Suppressor macrophage treated with lipopolysaccharide for 1 hour (primary cell): ENCODE data around the gene DLX4.
A peak's percentile ranks its signal among the peaks of the same experiment; 100 is the strongest.

Experiments
- DNase-seq, 3 donors: peaks; one replicate each; pipeline ENCODE4 v3.0.0-alpha.2; 2020 to 2022

Gene DLX4

DNA sequence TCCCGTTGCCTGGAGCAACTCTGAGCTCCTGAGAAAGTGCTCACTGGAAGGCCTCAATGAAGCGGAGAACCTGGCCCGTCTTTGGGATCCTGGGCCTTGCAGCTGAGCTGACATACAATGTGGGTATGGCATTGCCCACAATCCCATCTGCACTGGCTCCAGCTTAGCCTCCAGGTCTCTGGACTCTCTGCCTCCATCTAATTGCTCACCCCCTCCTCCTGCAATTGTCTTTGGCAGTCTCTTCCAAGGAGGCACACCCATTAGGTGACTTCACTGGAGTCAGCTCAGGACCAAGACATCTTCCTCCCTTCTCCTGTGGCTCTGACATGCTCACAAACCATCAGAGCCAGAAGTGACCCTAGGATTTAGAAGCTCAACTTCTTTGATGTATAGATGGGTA is 1.5 kb downstream of the DLX4 start:
- no peak for DNase-seq

DNA sequence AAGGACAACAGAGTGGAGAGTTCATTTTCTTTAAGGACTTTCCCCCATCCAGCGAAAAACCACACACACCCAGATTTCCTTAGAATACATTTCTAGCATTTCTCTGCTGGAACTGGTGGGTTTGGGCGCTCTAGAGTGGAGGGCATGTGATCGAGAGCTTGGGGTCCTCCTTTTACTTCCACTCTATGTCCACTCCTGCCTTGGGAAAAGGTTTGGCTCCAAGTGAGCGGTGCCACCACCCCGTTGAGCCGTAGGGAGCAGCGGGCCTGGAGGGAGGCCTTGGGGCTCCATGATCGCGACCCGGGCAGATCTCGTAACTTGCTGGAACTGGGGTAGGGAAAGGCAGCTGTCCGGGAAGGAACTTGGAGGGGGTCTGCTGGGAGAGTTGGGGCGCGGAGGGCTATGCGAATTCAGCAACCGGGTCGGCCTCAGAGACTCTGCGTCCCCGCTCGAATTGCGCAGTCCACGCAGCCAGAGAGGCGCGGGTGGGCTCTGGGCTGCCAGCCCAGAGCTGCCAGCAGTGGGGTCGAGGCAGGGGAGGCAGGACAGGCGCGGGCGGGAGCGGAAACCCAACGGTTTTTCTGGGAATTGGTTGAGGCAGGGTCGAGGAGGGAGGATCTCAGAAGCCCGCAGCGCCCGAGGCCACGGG is 2.3 kb downstream of the DLX4 start:
- DNase-seq: no peak

GRCh38 chr17:49971848-49972485 is 3.0 kb downstream of the DLX4 start:
- DNase-seq: peak; percentile 60 to 80 (median 63)

GRCh38 chr17:49972486-49973270 is 3.7 kb downstream of the DLX4 start:
- DNase-seq: no peak

GRCh38 chr17:49973271-49973615 is 4.3 kb downstream of the DLX4 start:
- no peak for DNase-seq

DNA sequence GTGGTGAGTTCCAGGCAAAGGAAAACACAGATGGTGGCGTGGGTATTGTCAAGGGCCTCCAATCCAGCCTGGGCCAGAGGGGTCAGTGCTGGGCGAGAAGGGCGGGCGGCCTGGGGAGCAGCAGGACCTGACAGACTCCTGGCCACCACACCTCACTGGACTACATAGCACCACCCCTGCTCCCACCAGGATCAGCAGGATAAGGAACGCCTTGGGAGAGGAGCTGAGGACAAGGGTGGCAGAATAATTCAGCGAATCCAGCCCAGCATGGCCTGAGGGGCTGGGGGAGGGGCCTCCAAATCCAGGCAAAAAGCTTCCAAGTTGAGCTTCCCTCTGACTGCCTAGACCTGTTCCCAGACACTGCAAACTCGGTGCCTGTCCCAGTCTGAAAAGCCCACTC is 6.5 kb downstream of the DLX4 start:
- no peak for DNase-seq

DNA sequence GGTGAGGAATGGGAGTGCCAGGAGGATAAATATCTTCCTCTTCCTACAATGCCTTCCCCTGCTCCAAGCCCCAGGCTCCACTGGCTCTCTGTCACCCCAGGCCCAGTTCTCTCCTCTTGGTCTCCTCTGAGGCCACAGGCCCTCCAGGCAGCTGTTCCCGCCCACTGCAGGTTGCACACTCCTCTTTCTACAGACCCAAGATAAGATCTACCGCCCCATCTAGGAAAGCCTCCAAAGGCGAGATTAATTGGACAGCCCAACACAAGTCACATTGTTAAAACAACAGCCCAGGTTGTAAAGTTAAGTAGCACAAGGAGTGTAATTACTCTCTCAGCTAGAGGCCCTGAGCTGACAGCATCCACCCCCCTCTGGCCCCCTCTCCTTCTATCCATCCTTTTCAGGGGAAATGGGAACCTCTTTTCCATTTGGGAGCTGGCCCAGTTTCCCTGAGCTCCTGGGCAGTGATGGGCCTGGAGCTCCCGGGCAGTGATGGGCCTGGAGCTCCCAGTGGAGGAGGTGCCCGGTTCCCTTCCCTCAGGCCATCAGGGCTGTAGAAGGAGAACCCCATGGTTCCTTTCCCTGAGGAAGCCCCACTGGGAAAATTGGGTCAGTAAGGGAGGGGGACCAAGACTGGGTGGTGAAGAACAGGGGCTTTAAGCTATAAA is 7.3 kb downstream of the DLX4 start:
- no peak for DNase-seq

DNA sequence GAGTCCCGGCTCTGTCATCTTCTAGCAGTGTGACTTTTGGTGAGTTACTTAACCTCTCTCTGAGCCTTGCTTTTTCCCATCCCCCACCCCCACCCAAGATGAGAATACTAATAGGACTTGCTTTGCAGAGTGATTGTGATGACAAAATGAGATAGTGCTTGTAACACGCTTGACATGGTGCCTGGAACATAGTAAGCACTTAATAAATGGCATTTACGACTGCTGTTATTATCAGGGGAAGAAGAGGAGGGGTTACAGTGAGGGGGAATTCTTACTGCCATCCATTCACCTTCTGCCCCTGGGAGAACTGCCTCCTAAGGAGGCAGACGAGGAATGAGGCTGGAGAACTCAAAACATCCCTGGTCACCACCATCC is 7.8 kb downstream of the DLX4 start:
- DNase-seq: no peak

- no peak for DNase-seq
These were observed 8.7 kb downstream of the DLX4 start for GRCh38 chr17:49977463-49978389.

- DNase-seq: peak; percentile 92 to 94 (median 93)
These were observed 9.5 kb downstream of the DLX4 start for GRCh38 chr17:49978501-49978900.

DNA sequence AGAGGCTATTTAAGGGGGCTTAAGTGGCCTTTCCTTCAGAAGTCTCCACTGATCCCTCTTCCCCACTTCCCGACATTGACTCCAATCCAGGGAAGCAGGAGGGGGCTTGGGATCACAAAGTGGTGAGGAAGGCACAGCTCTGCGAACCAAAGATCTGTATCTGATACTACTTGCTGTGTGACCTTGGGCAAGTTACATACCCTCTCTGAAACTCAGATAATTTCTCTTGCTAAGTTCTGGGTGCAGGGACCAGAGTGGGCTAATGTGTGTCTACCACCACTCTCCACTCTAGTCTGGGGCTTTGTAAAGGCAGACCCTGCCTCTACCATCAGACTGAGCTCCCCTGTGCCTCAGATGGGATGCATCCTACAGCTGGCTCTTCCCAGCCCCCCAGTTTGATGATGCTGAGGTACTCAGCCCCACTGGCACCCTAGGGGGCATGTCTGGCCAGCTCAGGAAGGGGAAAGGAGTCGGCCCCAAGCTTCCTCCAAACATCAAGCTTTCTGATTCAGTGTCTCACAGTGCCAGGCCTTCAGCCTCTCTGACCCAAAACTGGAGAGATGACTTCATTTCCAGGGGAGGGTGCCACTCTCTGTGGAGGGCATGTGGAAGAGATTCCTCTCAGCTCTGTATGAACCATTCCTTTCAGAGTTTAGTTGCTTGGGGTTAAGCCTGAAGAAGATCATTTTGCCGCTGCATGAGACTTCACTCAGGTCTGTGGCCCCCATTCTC is 10.9 kb downstream of the DLX4 start:
- DNase-seq: peak in 1 of 3 donors; percentile 41

- no peak for DNase-seq
These were observed 11.8 kb downstream of the DLX4 start for GRCh38 chr17:49980703-49981197.

GRCh38 chr17:49984283-49984682 is 15.3 kb downstream of the DLX4 start:
- no peak for DNase-seq

GRCh38 chr17:49984776-49985175 is 15.8 kb downstream of the DLX4 start:
- no peak for DNase-seq

DNA sequence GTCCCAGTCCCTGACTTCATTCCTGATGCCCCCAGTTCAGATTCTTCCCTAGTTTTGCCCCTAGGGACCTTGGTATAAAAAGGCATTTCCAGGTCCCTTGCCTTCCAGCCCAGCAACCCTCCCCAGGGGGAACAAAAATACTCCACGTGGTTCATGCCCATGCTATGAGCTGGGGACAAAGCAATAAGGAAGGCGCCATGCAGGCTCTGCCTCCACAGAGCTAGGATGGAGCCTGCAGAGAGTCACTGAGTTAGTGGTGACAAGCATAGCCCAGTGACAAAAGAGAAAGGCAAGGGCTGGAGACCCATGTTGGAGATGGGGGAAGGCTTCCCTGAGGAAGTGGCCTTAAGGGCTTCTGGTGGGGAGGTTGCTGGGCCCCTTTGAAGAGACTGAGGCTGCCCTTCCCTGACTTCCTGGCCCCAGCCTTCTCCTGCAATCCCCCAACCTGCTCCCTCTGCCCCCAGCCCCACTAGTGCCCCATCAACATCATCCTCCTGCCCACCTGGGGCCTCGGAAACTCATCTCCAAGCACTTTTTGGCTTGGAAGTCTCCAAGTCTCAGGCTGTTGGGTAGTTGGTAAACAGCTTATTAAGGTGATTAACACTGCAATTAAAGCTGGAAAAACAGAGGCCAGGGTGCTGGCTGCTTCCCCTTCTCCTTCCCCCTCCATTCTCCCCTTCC is 16.5 kb downstream of the DLX4 start:
- DNase-seq: no peak

GRCh38 chr17:49986396-49987289 is 17.7 kb downstream of the DLX4 start:
- DNase-seq: no peak

DNA sequence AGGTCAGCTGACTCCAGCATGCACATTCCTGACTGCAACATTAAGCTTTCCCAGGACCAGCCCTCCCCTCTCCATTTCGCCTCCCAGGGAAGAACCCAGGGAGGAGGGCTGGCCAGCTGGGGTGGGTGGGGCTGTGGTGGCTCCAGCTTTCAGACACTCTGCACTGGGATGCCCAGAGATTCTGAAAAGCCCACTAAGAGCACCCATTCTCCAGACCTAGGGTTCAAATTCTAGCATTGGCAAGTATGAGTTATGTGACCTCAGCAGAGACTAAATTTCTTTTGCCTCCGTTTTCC is 18.2 kb downstream of the DLX4 start:
- DNase-seq: no peak

DNA sequence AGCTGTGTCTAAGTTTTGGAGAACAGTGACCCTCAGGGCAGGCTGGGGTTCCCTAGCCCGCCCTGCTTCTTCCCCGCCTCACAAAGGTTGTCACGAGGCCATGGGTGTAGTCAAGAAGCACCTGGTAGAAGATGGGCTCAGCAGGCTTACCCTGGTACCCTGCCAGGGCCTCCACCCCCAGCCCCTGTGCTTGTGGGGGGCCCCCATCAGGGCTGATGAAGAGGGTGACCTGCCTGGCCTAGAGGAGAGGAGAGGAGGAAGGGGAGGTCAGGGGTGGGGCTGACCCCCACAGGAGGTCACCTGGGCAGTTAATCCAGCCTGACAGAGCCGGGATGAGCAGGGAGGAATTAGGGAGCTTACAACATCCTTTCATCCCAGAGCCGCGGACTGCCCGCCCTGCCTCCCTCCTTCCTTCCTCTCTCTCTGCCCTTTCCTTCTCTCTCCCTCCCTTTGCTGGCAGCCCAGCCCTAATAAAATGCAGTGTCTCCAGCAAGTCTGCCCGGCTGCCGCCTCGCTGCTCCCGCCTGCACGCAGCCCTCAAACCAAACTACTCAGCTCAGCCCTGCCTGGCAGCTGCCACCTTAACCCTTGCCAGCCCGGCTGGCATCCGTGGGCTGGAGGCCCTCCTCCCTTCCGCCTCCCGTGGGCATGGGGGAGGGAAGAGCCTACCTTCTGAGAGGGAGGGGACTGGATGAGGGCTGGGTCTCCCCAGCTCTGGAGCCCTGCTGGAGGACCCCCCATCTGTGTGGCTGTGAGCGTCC is 18.9 kb downstream of the DLX4 start:
- no peak for DNase-seq

GRCh38 chr17:49989518-49989880 is 20.5 kb downstream of the DLX4 start:
- DNase-seq: no peak

DNA sequence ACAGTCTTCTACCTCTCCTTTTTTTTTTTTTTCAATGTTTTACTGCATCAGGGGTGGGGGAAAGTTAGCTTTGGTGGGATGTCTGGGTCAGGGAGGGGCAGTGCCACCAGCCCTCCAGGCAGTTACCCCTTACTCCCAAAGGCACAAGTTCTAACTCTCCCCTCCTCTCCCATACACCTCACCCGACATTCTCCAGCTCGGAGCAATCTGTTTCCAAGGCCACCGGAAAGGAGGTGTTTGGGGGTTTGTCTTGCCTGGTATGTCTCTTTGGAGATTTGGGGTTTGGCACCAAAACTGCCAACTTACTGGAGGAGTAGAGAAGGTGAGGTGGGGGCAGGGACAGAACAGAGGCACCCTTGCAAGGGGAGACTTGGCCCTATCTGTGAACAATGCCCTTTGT is 21.3 kb downstream of the DLX4 start:
- no peak for DNase-seq
